ENCODE results near the gene SH3PXD2B.

DNA sequence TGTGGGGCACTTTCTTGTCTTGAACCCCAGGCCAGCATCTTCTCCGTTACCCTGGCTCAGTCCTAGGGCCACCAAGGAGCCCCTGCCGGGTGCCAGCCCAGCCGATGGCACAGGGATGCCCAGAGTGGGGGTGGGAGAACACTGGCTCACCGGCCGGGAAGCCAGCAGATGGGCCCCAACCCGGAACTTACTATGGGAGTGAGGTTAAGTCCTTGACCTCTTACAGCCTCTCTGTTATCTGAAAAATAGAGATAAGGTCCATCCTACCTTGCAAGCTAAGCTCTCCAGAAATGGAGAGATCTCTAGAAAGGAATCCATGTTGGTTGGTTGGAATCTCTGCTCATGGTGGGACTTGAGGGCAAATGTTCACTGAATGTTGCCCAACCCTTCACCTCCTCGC, 20.8 kb downstream of the SH3PXD2B start:
- TF ChIP-seq POLR2A (IDR thresholded peaks at IDR 0.05): no peak
- TF ChIP-seq, protein P1, sequence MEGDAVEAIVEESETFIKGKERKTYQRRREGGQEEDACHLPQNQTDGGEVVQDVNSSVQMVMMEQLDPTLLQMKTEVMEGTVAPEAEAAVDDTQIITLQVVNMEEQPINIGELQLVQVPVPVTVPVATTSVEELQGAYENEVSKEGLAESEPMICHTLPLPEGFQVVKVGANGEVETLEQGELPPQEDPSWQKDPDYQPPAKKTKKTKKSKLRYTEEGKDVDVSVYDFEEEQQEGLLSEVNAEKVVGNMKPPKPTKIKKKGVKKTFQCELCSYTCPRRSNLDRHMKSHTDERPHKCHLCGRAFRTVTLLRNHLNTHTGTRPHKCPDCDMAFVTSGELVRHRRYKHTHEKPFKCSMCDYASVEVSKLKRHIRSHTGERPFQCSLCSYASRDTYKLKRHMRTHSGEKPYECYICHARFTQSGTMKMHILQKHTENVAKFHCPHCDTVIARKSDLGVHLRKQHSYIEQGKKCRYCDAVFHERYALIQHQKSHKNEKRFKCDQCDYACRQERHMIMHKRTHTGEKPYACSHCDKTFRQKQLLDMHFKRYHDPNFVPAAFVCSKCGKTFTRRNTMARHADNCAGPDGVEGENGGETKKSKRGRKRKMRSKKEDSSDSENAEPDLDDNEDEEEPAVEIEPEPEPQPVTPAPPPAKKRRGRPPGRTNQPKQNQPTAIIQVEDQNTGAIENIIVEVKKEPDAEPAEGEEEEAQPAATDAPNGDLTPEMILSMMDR (IDR thresholded peaks at IDR 0.05): no peak

All from vagina (tissue), 2 donors.